NCI-H2081 treated with DMSO at 0.1 percent for 48 hours (cell line): ENCODE measurements around the gene EMC7.
A peak's percentile ranks its signal among the peaks of the same experiment; 100 is the strongest.
"Not testable (repeated sequence)": the region's sequence is repeated elsewhere in the genome, so short reads cannot be mapped to it uniquely, and the experiment has no call there.

Experiments
- DNase-seq: peaks from one replicate; lab custom pipeline; 2025; lab: John Stamatoyannopoulos, UW

EMC7 gene

GRCh38 chr15:34101366-34102174 is at the start of gene EMC7, which contains the start of gene PGBD4:
Gene EMC7 (minus strand): TSS chr15:34101862. CDS start chr15:34101839, 23 bp downstream.
Gene PGBD4 (plus strand): TSS chr15:34102083. CDS start chr15:34102532, 449 bp downstream.
- DNase-seq: peak; percentile 91

GRCh38 chr15:34147371-34148140 is 45.9 kb upstream of the EMC7 start:
- no peak for DNase-seq

- DNase-seq: no peak
These were observed 31.8 kb upstream of the EMC7 start for GRCh38 chr15:34133511-34133910.

- no peak for DNase-seq
These were observed 31.2 kb upstream of the EMC7 start for GRCh38 chr15:34132881-34133280.

GRCh38 chr15:34128898-34129297 is 27.2 kb upstream of the EMC7 start:
- DNase-seq: no peak

- no peak for DNase-seq
These were observed 24.9 kb upstream of the EMC7 start for GRCh38 chr15:34126522-34126921.

- DNase-seq: no peak
These were observed 24.3 kb upstream of the EMC7 start for GRCh38 chr15:34125945-34126344.

- DNase-seq: no peak
These were observed 23.0 kb upstream of the EMC7 start for GRCh38 chr15:34124651-34125050.

- no peak for DNase-seq
These were observed 21.1 kb upstream of the EMC7 start for GRCh38 chr15:34122771-34123183.

- not testable (repeated sequence) for DNase-seq
These were observed 20.1 kb upstream of the EMC7 start for GRCh38 chr15:34121786-34122185.

- DNase-seq: not testable (repeated sequence)
These were observed 18.8 kb upstream of the EMC7 start for GRCh38 chr15:34120420-34120819.

- no peak for DNase-seq
These were observed 17.6 kb upstream of the EMC7 start for GRCh38 chr15:34119291-34119690.

- no peak for DNase-seq
These were observed 15.0 kb upstream of the EMC7 start for GRCh38 chr15:34116620-34117019.

GRCh38 chr15:34114739-34115138 is 13.1 kb upstream of the EMC7 start:
- no peak for DNase-seq

- no peak for DNase-seq
These were observed 12.6 kb upstream of the EMC7 start for GRCh38 chr15:34114215-34114614.

GRCh38 chr15:34111488-34111887 is 9.8 kb upstream of the EMC7 start:
- DNase-seq: no peak

GRCh38 chr15:34109797-34110663 is 8.4 kb upstream of the EMC7 start:
- DNase-seq: no peak

GRCh38 chr15:34107315-34107714 is 5.7 kb upstream of the EMC7 start:
- DNase-seq: no peak

GRCh38 chr15:34106423-34106822 is 4.8 kb upstream of the EMC7 start:
- DNase-seq: no peak

- DNase-seq: no peak
These were observed 688 bp upstream of the EMC7 start for GRCh38 chr15:34102175-34102925.

GRCh38 chr15:34099914-34100313 is 1.7 kb downstream of the EMC7 start:
- DNase-seq: no peak
